H1 (cell line): ENCODE data around the gene PIK3CA. TPM values are rescaled to one million over a fixed set of nuclear protein-coding genes. Genes with fewer than 3 reads are reported as not detected.

ENCODE experiments used
- CTCF ChIA-PET: fragments of 300-600 bp; sonication (Branson Sonifier 250); formaldehyde crosslinking; loops from one replicate; lab custom pipeline; 2021; ENCODE audit not compliant: partially characterized antibody; lab: Charles Lee
- POLR2A ChIA-PET: fragments of 300-600 bp; sonication (Branson Sonifier 250); formaldehyde crosslinking; loops from one replicate; lab custom pipeline; 2021; ENCODE audit warnings: inconsistent platforms; ENCODE audit not compliant: partially characterized antibody; lab: Charles Lee
- DNase-seq, 2 experiments: peaks; one replicate each; pipeline versions ENCODE4 v3.0.0 to v3.0.0-alpha.2; 2010 to 2022; ENCODE audit warnings: low spot score in 2 of 2, low read depth in 1 of 2, mixed read lengths in 1 of 2
- FAIRE-seq: peaks from 2 replicates; lab custom pipeline; 2011; peaks lifted over from hg19 to GRCh38; lab: Jason Lieb, UNC
- H2AFZ ChIP-seq: 2 replicates; pipeline ENCODE4 v1.8.1; 2012; ENCODE audit warnings: low read length, inconsistent platforms
- H2AK5ac ChIP-seq: 2 replicates; pipeline ENCODE4 v1.6.1; 2013; ENCODE audit warnings: low read depth, low read length
- H2BK120ac ChIP-seq: replicated peaks from 2 replicates; pipeline ENCODE3; 2013; ENCODE audit warnings: low read depth, low read length, inconsistent platforms
- H2BK12ac ChIP-seq: 2 replicates; pipeline ENCODE4 v1.6.1; 2013; ENCODE audit warnings: low read depth, low read length
- H2BK15ac ChIP-seq: 2 replicates; pipeline ENCODE4 v1.6.1; 2013; ENCODE audit warnings: low read length
- H2BK20ac ChIP-seq: 2 replicates; pipeline ENCODE4 v1.6.1; 2013; ENCODE audit warnings: low read length
- H2BK5ac ChIP-seq: 2 replicates; pipeline ENCODE4 v1.6.1; 2013; ENCODE audit warnings: low read depth, low read length
- H3K14ac ChIP-seq: 2 replicates; pipeline ENCODE4 v1.6.1; 2013; ENCODE audit warnings: inconsistent platforms; ENCODE audit not compliant: insufficient read length
- H3K18ac ChIP-seq: 2 replicates; pipeline ENCODE4 v1.6.1; 2013; ENCODE audit warnings: low read length; ENCODE audit errors: extremely low read depth
- H3K23ac ChIP-seq: 2 replicates; pipeline ENCODE4 v1.6.1; 2013; ENCODE audit warnings: inconsistent platforms; ENCODE audit not compliant: insufficient read length
- H3K23me2 ChIP-seq: 2 replicates; pipeline ENCODE4 v1.6.1; 2013; ENCODE audit warnings: low read depth, low read length
- H3K27ac ChIP-seq: 2 replicates; pipeline ENCODE4 v1.6.1; 2011; ENCODE audit warnings: low read depth, low read length, inconsistent platforms
- H3K27me3 ChIP-seq, 4 experiments: replicated peaks in 1 of 4; 1 replicate in 1 of 4; 2 replicates in 3 of 4; pipeline versions ENCODE4 v1.6.1 to v1.8.1; 2011 to 2013; ENCODE audit warnings: low read length in 3 of 4, mild to moderate bottlenecking in 3 of 4, inconsistent platforms in 2 of 4, mixed read lengths in 2 of 4, moderate library complexity in 1 of 4; ENCODE audit not compliant: control insufficient read depth in 3 of 4, insufficient read depth in 3 of 4; ENCODE audit errors: extremely low read depth in 1 of 4
- H3K36me3 ChIP-seq, 4 experiments: 2 replicates each; pipeline versions ENCODE4 v1.6.1 to v1.8.1; 2011 to 2013; ENCODE audit warnings: mild to moderate bottlenecking in 4 of 4, low read length in 3 of 4, moderate library complexity in 2 of 4, control low read depth in 1 of 4, inconsistent platforms in 1 of 4; ENCODE audit not compliant: insufficient read depth in 4 of 4, control insufficient read depth in 2 of 4
- H3K4ac ChIP-seq: replicated peaks from 2 replicates; pipeline ENCODE3; 2013; ENCODE audit warnings: low read length, low read depth, mixed read lengths, inconsistent platforms; ENCODE audit not compliant: insufficient read length
- H3K4me1 ChIP-seq, 4 experiments: replicated peaks in 1 of 4; 1 replicate in 1 of 4; 2 replicates in 3 of 4; pipeline versions ENCODE4 v1.6.1 to v1.8.1; 2011 to 2013; ENCODE audit warnings: low read length in 3 of 4, inconsistent platforms in 2 of 4, mixed read lengths in 1 of 4; ENCODE audit not compliant: insufficient read depth in 4 of 4, control insufficient read depth in 3 of 4
- H3K4me2 ChIP-seq, 2 experiments: 2 replicates each; pipeline versions ENCODE4 v1.6.1 to v1.8.1; 2011 to 2013; ENCODE audit warnings: low read depth in 2 of 2, low read length in 2 of 2, control low read depth in 1 of 2, inconsistent platforms in 1 of 2, mild to moderate bottlenecking in 1 of 2; ENCODE audit not compliant: insufficient read depth in 1 of 2
- H3K4me3 ChIP-seq, 4 experiments: fragments of 200-600, 300-600 bp in 1 of 4; sonication (generic), shearing (Covaris generic), sonication (Bioruptor Twin) in 1 of 4; 2 replicates each; pipeline versions ENCODE4 v1.5.1 to v1.8.1; 2011 to 2016; ENCODE audit warnings: low read length in 4 of 4, low read depth in 3 of 4, control low read depth in 2 of 4, inconsistent platforms in 2 of 4, mild to moderate bottlenecking in 2 of 4, mixed read lengths in 1 of 4, moderate library complexity in 1 of 4; ENCODE audit not compliant: insufficient read depth in 2 of 4; ENCODE audit errors: extremely low read depth in 1 of 4
- H3K56ac ChIP-seq: replicated peaks from 2 replicates; pipeline ENCODE3; 2013; ENCODE audit warnings: low read depth, mild to moderate bottlenecking, mixed read lengths, low read length, inconsistent platforms; ENCODE audit not compliant: insufficient read length
- H3K79me1 ChIP-seq: 2 replicates; pipeline ENCODE4 v1.6.1; 2013; ENCODE audit warnings: low read depth, low read length, control low read depth
- H3K79me2 ChIP-seq, 2 experiments: 2 replicates each; pipeline versions ENCODE4 v1.6.1 to v1.8.1; 2012 to 2013; ENCODE audit warnings: low read length in 2 of 2, mild to moderate bottlenecking in 2 of 2, inconsistent platforms in 1 of 2; ENCODE audit not compliant: insufficient read depth in 2 of 2, control insufficient read depth in 1 of 2
- H3K9ac ChIP-seq, 4 experiments: replicated peaks in 1 of 4; 1 replicate in 1 of 4; 2 replicates in 3 of 4; pipeline versions ENCODE4 v1.6.1 to v1.8.1; 2011 to 2013; ENCODE audit warnings: low read depth in 3 of 4, low read length in 3 of 4, control low read depth in 2 of 4, mild to moderate bottlenecking in 2 of 4, moderate library complexity in 2 of 4, inconsistent platforms in 1 of 4; ENCODE audit errors: extremely low read depth in 1 of 4
- H3K9me3 ChIP-seq, 2 experiments: 2 replicates each; pipeline versions ENCODE4 v1.6.1 to v1.8.1; 2012 to 2013; ENCODE audit warnings: mild to moderate bottlenecking in 2 of 2, moderate library complexity in 2 of 2, control low read depth in 1 of 2, inconsistent platforms in 1 of 2, low read depth in 1 of 2, low read length in 1 of 2, mixed read lengths in 1 of 2; ENCODE audit not compliant: insufficient read depth in 2 of 2
- H4K20me1 ChIP-seq, 2 experiments: replicated peaks in 1 of 2; 2 replicates each; pipeline versions ENCODE3 to v1.8.1; 2011 to 2013; ENCODE audit warnings: inconsistent platforms in 2 of 2, low read length in 2 of 2, mild to moderate bottlenecking in 1 of 2; ENCODE audit not compliant: insufficient read depth in 2 of 2, control insufficient read depth in 1 of 2
- H4K5ac ChIP-seq: 2 replicates; pipeline ENCODE4 v1.6.1; 2013; ENCODE audit warnings: low read length, low read depth, mixed read lengths, inconsistent platforms; ENCODE audit not compliant: insufficient read length
- H4K8ac ChIP-seq: 2 replicates; pipeline ENCODE4 v1.8.0; 2013; ENCODE audit warnings: mild to moderate bottlenecking, moderate library complexity, low read length, inconsistent platforms; ENCODE audit not compliant: insufficient read depth; ENCODE audit errors: extremely low read depth
- H4K91ac ChIP-seq: replicated peaks from 2 replicates; pipeline ENCODE3; 2013; ENCODE audit warnings: low read length, mixed read lengths, inconsistent platforms; ENCODE audit not compliant: insufficient read length
- ASH2L ChIP-seq: fragments of 200-600, 300-600 bp; sonication (generic); IDR thresholded peaks from one replicate; pipeline ENCODE4 v1.7.1; 2017; ENCODE audit warnings: low read length
- BCL11A ChIP-seq, 2 experiments: IDR thresholded peaks; one replicate each; pipeline ENCODE4 v1.6.1; 2011; ENCODE audit warnings: low read depth in 2 of 2, low read length in 2 of 2, mild to moderate bottlenecking in 2 of 2
- CBX5 ChIP-seq: fragments of 300-800, 300-1000 bp; sonication (generic); IDR thresholded peaks from 2 replicates; pipeline ENCODE4 v1.7.1; 2016; ENCODE audit warnings: antibody characterized with exemption, low read length, low read depth
- CBX8 ChIP-seq: fragments of 300-800, 300-1000 bp; sonication (generic); IDR thresholded peaks from 2 replicates; pipeline ENCODE4 v1.7.1; 2016; ENCODE audit warnings: low read depth, low read length, borderline replicate concordance
- CEBPB ChIP-seq: IDR thresholded peaks from 2 replicates; pipeline ENCODE4 v1.6.1; 2012; ENCODE audit warnings: low read depth, low read length
- CHD1 ChIP-seq: IDR thresholded peaks from 2 replicates; pipeline ENCODE4 v1.6.1; 2012; ENCODE audit warnings: low read depth, low read length, improper control_type of control experiment
- CHD2 ChIP-seq: IDR thresholded peaks from 2 replicates; pipeline ENCODE4 v1.6.1; 2012; ENCODE audit warnings: low read length, improper control_type of control experiment
- CTBP2 ChIP-seq: IDR thresholded peaks from 2 replicates; pipeline ENCODE4 v1.7.0; 2011; ENCODE audit warnings: borderline replicate concordance, mild to moderate bottlenecking, moderate library complexity, mixed read lengths, low read length; ENCODE audit not compliant: insufficient read depth, insufficient read length
- EZH2 ChIP-seq: fragments of 200-600 bp; sonication (generic); IDR thresholded peaks from 2 replicates; pipeline ENCODE4 v1.7.1; 2012; ENCODE audit warnings: low read depth, mild to moderate bottlenecking, moderate library complexity, low read length, inconsistent platforms; ENCODE audit not compliant: severe bottlenecking
- KDM4A ChIP-seq: IDR thresholded peaks from one replicate; pipeline ENCODE4 v1.7.1; 2012; ENCODE audit warnings: low read depth, mild to moderate bottlenecking, moderate library complexity, low read length, inconsistent platforms; ENCODE audit not compliant: severe bottlenecking
- PHF8 ChIP-seq: fragments of 200-600 bp; sonication (generic); conservative IDR thresholded peaks from 2 replicates; pipeline ENCODE4 v1.7.1; 2012; ENCODE audit warnings: low read depth, mild to moderate bottlenecking, inconsistent platforms, low read length, moderate library complexity
- POLR2A ChIP-seq, 2 experiments: IDR thresholded peaks; 1 replicate in 1 of 2; 2 replicates in 1 of 2; pipeline ENCODE4 v1.6.1; 2011; ENCODE audit warnings: low read depth in 2 of 2, low read length in 2 of 2, mild to moderate bottlenecking in 2 of 2; ENCODE audit errors: control extremely low read depth in 1 of 2
- RXRA ChIP-seq: IDR thresholded peaks from 2 replicates; pipeline ENCODE4 v1.6.1; 2011; ENCODE audit warnings: low read depth, mild to moderate bottlenecking, low read length, moderate library complexity; ENCODE audit not compliant: insufficient read depth
- ZNF274 ChIP-seq: IDR thresholded peaks from 2 replicates; pipeline ENCODE4 v1.7.0; 2012; ENCODE audit warnings: low read length, borderline replicate concordance; ENCODE audit errors: extremely low read depth
- WGBS, 2 experiments: shearing (Covaris generic) in 1 of 2; methylation state at CpG; one replicate each; pipeline versions ENCODE4 v1.1.6 to v1.1.7; 2013 to 2015; ENCODE audit warnings: low lambda C conversion rate in 2 of 2, mixed read lengths in 2 of 2, inconsistent platforms in 1 of 2, low coverage in 1 of 2, missing lambda C conversion rate in 1 of 2; ENCODE audit not compliant: insufficient replicate concordance in 2 of 2, insufficient coverage in 1 of 2, insufficient read length in 1 of 2; ENCODE audit errors: extremely low coverage in 1 of 2, missing lambda C conversion rate in 1 of 2; 5-methylcytosine and 5-hydroxymethylcytosine counted together
- polyA plus RNA-seq, 7 experiments: library from polyadenylated mRNA; depleted of rRNA in 3 of 7; stranded (reverse) in 5 of 7; unstranded in 2 of 7; fragments of >200 nt in 5 of 7; fragments of 200-250 nt in 2 of 7; gene quantifications; 1 replicate in 5 of 7; 2 replicates in 1 of 7; 4 replicates in 1 of 7; pipeline versions ENCODE4 v1.2.1 to v1.2.3, GENCODE V29; 2011 to 2013; ENCODE audit warnings: missing spikeins in 2 of 7, mixed read lengths in 2 of 7
- total RNA-seq: library from RNA; stranded (reverse); fragmentation: NEBNext Ultra II Directional; extraction: Animal tissue kit (Norgen Biotek cat#: 25700); gene quantifications from 2 replicates; pipeline ENCODE4 v1.2.1, GENCODE V29; 2021
- TF ChIP-seq, protein P1 (sequence below): IDR thresholded peaks from 2 replicates; pipeline ENCODE4 v1.6.1; 2012; ENCODE audit warnings: inconsistent platforms

The PIK3CA gene
- total and polyA plus RNA-seq, 2 of the 8 experiments (the other 6 are each of a cell fraction or from before 2014, with no cell fraction given): 1.6 to 11.3 TPM

DNA sequence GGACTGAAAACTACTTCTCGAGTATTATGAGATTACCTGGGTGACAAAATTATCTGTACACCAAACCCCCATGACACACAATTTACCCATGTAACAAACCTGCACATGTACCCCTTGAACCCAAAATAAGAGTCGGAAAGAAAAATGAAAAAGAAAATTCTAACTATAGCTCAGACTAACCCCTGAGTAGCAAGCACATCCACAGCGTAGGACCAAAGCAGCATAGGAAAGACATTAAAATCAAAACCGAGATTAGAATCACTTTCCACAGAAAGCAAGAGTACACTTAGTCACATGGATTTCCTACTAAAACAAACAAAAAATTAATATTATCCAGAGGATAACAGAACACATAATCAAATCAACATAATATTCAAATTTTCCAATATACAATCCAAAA, 6.3 kb upstream of the PIK3CA start:
- H3K18ac ChIP-seq: no peak overlapping the region
- no peak for FAIRE-seq
- no peak overlapping the region for H4K8ac ChIP-seq
- no peak overlapping the region for H3K56ac ChIP-seq
- H3K23me2 ChIP-seq: no peaks in the 10 kb centered on the region; the same call in 1 of the 2 replicates
- H4K20me1 ChIP-seq: no peaks in the 10 kb centered on the region
- H3K79me2 ChIP-seq: no peaks in the 10 kb centered on the region
- 86% methylated on average over 4 of the region's 4 CpGs; no CpG with 5 or more reads in 1 of the 2 experiments for WGBS, 2 experiments
- H2BK12ac ChIP-seq: no peak overlapping the region
- H3K27me3 ChIP-seq: no peaks in the 10 kb centered on the region
- no peak overlapping the region for H2BK20ac ChIP-seq
- H2AFZ ChIP-seq: no peak overlapping the region
- ChIA-PET POLR2A (no interaction called here), CTCF (interaction anchor here (0.6 to 2.4 kb wide), 2 partner anchors 108 to 180 kb away, joined by 3 to 11 read pairs; no protein-coding TSS in a partner anchor)
- H3K4me2 ChIP-seq: no peak overlapping the region
- no peak overlapping the region for H3K4me3 ChIP-seq
- H3K4me1 ChIP-seq: no peaks in the 10 kb centered on the region
- no peak overlapping the region for H2BK15ac ChIP-seq
- no peak overlapping the region for H3K9ac ChIP-seq
- no peak overlapping the region for H2AK5ac ChIP-seq
- H4K91ac ChIP-seq: no peak overlapping the region
- no peak overlapping the region for H3K27ac ChIP-seq
- no peak overlapping the region for H4K5ac ChIP-seq
- no peak overlapping the region for H2BK120ac ChIP-seq
- no peak overlapping the region for H2BK5ac ChIP-seq
- 0 out of 4 replicates have a peak, but pooled peaks cover 0 to 4% of the 10 kb centered on the region in 2 experiments for H3K9me3 ChIP-seq
- H3K23ac ChIP-seq: no peak overlapping the region
- H3K14ac ChIP-seq: no peak overlapping the region
- no peak for DNase-seq
- H3K4ac ChIP-seq: no peak overlapping the region
- no peaks in the 10 kb centered on the region for H3K36me3 ChIP-seq
- H3K79me1 ChIP-seq: no peaks in the 10 kb centered on the region
- TF ChIP-seq CTBP2 (no peak), CBX8 (no peak), CHD2 (no peak), RXRA (no peak), PHF8 (no peak), ZNF274 (no peak), CEBPB (no peak), ASH2L (no peak), EZH2 (no peak), KDM4A (no peak), CHD1 (no peak), POLR2A (IDR thresholded peaks at IDR 0.05; ENCODE audit: control extremely low read depth in 1 of 2, low read depth in 2 of 2, low read length in 2 of 2) (no peak), BCL11A (IDR thresholded peaks at IDR 0.05; ENCODE audit: low read depth in 2 of 2, low read length in 2 of 2) (no peak), CBX5 (no peak)
- TF ChIP-seq, protein P1, sequence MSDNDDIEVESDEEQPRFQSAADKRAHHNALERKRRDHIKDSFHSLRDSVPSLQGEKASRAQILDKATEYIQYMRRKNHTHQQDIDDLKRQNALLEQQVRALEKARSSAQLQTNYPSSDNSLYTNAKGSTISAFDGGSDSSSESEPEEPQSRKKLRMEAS: no peak
